NCI-H128 (cell line): ENCODE data around the gene TUG1.

Experiments
- DNase-seq: peaks from one replicate; lab custom pipeline; 2025; ENCODE audit not compliant: unreplicated experiment; lab: John Stamatoyannopoulos, UW

Gene TUG1

DNA sequence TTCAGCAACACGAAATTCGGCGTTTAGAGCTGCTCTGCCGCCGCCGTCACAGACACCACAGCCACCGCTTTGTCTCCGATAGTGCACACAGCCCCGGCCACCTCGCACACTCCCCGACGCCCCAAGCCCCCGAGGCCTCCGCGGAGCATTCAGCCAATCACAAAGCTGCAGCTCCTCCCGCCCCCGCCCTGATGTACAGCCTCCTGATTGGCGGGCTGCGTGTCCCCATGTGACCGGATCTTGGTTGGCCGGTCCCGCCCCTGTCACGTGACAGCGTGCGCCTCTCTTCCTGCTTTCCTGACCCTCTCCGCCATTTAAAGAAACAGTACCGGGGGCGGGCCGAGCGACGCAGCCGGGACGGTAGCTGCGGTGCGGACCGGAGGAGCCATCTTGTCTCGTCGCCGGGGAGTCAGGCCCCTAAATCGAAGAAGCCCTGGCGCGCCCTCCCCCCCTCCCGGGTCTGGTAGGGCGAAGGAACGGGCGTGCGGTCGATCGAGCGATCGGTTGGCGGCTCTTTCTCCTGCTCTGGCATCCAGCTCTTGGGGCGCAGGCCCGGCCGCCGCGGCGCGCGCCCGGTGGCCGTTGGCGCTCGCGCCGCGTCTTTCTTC is at the start of gene TUG1:
TUG1 (plus strand) TSS at position 342 of the 608 bp plus-strand sequence.
- peak; percentile 81 for DNase-seq

DNA sequence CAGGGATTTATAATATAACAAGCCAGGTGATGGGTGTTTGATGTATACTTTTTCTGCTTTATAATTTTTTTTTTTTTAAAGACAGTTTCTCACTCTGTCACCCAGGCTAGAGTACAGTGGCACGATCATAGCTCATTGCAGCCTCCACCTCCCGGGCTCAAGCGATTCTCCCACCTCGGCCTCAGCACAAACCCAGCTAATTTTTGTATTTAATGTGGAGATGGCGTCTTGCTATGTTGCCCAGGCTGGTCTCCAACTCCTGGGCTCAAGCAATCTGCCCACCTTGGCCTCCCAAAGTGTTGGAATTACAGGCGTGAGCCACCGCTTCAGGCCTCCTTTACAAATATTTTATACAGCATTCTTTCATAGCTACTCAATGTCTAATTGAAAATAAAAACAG is 49.1 kb upstream of the TUG1 start:
- DNase-seq = no peak

DNA sequence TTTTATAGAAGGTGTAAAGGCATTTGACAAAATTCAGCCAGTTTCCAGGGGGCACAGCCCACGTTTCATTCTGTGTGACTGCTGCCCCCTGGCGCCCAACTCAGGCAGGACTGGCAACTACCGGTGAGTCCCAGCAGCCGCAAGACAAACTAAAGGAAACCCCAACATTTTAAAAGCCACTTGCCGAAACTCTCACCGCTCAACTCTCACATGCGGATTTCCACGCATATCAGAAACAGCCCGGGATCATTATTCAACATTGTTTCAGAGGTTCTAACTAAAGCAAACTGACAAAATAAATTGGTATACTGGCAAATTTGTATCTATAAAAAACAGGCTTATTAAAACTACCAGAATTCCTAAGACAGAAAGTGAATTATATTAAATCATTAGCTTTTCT is 48.7 kb upstream of the TUG1 start:
- peak; percentile 8 for DNase-seq

DNA sequence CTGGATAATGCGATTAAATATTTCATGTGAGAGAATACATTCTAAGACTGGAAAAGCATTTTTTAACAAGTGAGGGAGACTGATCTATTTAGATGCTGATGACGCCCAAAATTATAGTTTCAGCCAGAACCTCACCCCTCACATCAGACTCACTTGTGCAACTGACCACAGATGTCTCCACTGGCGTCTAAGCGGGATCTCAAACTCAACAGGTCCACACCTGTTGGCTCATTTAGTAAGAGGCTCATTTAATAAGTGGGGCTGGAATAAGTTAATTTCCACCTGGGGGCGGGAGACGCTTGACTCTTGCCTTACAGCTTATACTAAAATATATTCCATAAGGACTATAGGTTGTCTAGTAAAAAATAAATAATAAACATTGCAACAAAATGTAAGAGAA is 48.0 kb upstream of the TUG1 start:
- no peak for DNase-seq

GRCh38 chr22:30922151-30922611 is 46.9 kb upstream of the TUG1 start:
- DNase-seq = no peak

- DNase-seq = no peak
Measured at GRCh38 chr22:30923168-30923900, 45.7 kb upstream of the TUG1 start.

DNA sequence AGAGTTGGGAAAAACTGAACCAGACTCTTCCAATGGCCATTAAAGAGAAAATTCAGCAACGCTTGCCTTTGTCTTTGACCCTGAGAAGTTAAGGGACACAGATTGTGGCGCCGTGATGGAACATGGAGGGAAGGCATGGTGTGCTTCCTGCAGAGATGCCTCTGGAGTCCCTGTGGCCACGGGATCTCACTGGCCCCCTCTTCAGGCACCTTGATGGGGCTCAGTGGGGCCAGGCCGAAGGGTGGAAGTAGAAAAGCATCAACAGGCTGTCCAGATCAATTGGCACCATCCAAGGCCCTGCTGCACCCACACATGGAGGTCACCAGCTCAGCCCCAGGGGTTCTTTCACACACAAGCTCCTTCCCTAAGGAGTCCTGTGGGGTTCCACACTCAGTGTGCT is 43.4 kb upstream of the TUG1 start:
- no peak for DNase-seq

DNA sequence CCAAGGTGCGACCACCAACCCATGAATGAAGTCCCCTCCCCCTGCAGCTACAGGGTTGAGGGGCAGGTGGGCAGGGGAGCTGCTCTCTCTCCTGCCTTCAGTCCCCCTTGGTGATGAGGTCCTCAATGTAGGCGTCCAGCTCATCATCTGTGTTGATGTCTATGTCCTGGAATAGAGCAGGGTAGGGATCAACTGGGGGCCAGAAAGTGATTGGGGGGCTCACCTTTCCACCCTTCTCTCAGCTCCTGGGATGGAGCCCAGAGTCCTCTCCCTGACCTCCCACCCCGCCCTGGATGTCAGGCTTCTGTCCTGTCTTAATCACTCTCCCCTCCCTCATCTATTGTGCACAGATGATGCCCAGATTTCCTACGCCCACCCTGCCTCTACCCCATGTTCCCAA is 42.4 kb upstream of the TUG1 start:
- DNase-seq = no peak

GRCh38 chr22:30927806-30928205 is 41.3 kb upstream of the TUG1 start:
- DNase-seq = no peak

- DNase-seq = no peak
Measured at GRCh38 chr22:30928401-30928800, 40.7 kb upstream of the TUG1 start.

GRCh38 chr22:30930228-30930627 is 38.8 kb upstream of the TUG1 start:
- no peak for DNase-seq

- no peak for DNase-seq
Measured at GRCh38 chr22:30931541-30932300, 37.3 kb upstream of the TUG1 start.

DNA sequence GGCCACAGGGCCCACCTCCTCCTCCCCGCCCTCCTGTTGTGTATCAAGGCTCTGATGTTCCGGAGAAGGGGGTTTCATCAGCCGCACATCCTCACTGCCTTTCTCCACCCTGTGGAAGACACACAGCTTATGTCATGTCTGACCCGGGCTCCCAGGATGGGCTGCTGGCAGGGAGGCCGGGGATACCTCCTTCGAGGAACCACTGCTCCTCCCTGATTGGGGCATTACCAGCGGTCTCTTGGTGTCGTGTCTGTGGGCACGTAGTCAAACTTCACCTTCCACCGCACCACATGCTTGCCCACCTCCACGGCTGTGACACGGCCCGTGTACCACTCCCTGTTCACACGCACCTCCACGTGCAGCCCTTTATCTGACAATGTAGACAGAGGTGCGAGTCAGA is 36.4 kb upstream of the TUG1 start:
- DNase-seq = no peak

DNA sequence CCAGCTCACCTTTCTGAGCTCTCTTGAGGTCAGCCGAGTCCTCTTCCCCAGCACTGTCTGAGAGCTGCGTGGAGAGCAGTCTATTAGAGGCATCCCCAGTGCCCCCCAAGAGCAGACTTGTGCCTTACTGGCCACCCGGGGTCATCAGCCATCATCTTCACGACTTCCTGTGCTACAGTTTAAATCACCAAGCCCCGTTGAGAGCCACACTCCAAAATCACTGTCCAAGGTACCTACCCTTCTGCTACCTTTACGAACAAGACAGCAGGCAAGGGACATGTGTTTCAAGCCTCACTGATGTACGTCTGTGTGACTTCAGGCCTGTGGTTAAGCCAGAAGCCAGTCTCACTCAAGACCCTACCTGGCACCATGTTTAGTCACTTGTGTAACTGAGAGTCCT is 35.6 kb upstream of the TUG1 start:
- DNase-seq = no peak

- DNase-seq = no peak
Measured at GRCh38 chr22:30934053-30934452, 35.0 kb upstream of the TUG1 start.

GRCh38 chr22:30940685-30941362 is 28.2 kb upstream of the TUG1 start:
- DNase-seq = no peak

- DNase-seq = no peak
Measured at GRCh38 chr22:30941363-30941740, 27.7 kb upstream of the TUG1 start.

DNA sequence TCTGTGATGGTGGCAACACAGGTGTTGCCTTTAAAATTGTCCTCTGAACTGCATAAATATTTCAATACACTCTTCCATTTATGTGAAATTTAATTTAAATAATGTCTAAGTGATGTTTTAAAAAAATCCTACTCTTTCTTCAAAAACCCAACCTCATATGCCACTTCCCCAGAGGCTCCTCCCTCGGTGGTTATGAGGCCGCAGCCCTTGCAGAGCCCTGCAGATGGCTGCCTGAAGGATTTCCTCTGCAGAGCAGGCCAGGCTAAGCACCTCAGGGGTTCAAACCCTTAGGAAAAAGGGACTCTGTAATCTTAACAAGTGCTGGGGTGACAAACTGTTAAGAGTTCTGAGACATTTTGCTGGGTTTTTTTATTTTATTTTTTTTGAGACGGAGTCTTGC is 25.7 kb upstream of the TUG1 start:
- no peak for DNase-seq

DNA sequence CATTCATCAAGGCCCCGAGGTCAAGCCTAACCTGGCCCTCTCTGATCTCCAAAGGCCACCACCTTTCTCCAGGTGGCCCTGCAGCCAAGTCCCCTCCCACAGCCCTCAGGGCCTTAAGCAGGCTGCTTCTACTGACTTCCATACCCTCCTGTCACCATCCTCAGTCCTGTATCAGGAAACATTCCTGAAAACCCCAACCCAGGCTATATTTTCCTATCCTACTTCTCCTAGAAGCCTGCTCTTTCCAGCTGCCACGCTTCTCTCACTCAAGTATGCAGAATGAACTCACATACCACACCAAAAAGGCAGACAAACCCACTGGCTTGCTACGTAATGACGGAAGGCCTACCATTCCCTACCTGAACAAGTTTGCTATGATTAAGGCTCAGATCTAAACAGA is 24.1 kb upstream of the TUG1 start:
- DNase-seq = no peak

- DNase-seq = no peak
Measured at GRCh38 chr22:30945653-30946052, 23.4 kb upstream of the TUG1 start.

DNA sequence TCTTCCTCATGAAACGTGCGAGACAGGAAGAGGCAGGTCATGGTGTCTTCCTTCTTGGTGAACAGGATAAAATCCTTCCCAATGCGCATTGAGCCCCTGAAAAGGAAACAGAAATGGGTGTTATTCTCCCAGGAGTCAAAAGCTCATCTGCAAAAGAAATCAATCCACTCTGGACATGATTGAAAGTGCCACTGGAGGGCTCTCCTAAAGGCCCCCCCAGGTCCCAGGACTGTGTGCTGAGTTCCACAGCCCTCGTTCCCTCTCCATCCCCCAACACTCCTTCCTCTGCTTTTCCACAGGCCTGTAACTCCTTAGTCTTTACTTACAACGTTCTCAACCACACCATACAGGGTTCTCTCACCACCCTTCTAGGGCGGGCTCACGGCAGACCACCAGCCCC is 22.7 kb upstream of the TUG1 start:
- no peak for DNase-seq
